Endothelial cell of umbilical vein (primary cell): ENCODE results near the gene PTPRD. TPM values are rescaled to one million over a fixed set of nuclear protein-coding genes. Genes with fewer than 3 reads are reported as not detected.

Experiments
- BruUV-seq: library from RNA; stranded (reverse); fragments of 400-500 nt; replicated peaks from 2 replicates; lab custom pipeline; 2021; lab: Mats Ljungman, UMichigan
- CTCF ChIA-PET: fragments of 300-600, 350-600 bp; sonication (Branson Sonifier 250); formaldehyde crosslinking; loops from one replicate; lab custom pipeline; 2021; ENCODE audit warnings: antibody characterized with exemption, inconsistent platforms; lab: Charles Lee
- POLR2A ChIA-PET: fragments of 300-600, 350-600 bp; sonication (Branson Sonifier 250); formaldehyde crosslinking; loops from one replicate; lab custom pipeline; 2021; ENCODE audit warnings: antibody characterized with exemption, inconsistent platforms; lab: Charles Lee
- DNase-seq: peaks from one replicate; pipeline ENCODE4 v3.0.0-alpha.2; 2011; ENCODE audit warnings: low read depth, low spot score
- FAIRE-seq: peaks from 2 replicates; lab custom pipeline; 2011; peaks lifted over from hg19 to GRCh38; lab: Jason Lieb, UNC
- H2AFZ ChIP-seq: 2 replicates; pipeline ENCODE4 v1.6.0; 2012; ENCODE audit warnings: low read depth, low read length, control low read depth, inconsistent platforms
- H3K27ac ChIP-seq: 2 replicates; pipeline ENCODE4 v1.5.1; 2011; ENCODE audit warnings: low read depth, mild to moderate bottlenecking, control low read depth, low read length, moderate library complexity; ENCODE audit not compliant: insufficient read depth
- H3K27me3 ChIP-seq, 2 experiments: 2 replicates each; pipeline versions ENCODE4 v1.6.0 to v1.6.1; 2011; ENCODE audit warnings: low read length in 2 of 2, mixed read lengths in 1 of 2; ENCODE audit not compliant: control insufficient read depth in 2 of 2, insufficient read depth in 2 of 2
- H3K36me3 ChIP-seq, 2 experiments: 2 replicates in 1 of 2; 3 replicates in 1 of 2; pipeline ENCODE4 v1.5.1; 2011; ENCODE audit warnings: low read length in 2 of 2, mild to moderate bottlenecking in 1 of 2, moderate library complexity in 1 of 2; ENCODE audit not compliant: control insufficient read depth in 2 of 2, insufficient read depth in 2 of 2; ENCODE audit errors: extremely low read depth in 1 of 2
- H3K4me1 ChIP-seq: 3 replicates; pipeline ENCODE4 v1.5.1; 2011; ENCODE audit warnings: mild to moderate bottlenecking, low read length; ENCODE audit not compliant: control insufficient read depth, insufficient read depth; ENCODE audit errors: extremely low read depth
- H3K4me2 ChIP-seq: 2 replicates; pipeline ENCODE4 v1.6.1; 2011; ENCODE audit warnings: low read length, control low read depth, mixed read lengths; ENCODE audit not compliant: insufficient read depth
- H3K4me3 ChIP-seq, 3 experiments: fragments of 200-600 bp in 1 of 3; sonication (generic), shearing (Covaris generic) in 1 of 3; replicated peaks in 1 of 3; 2 replicates each; pipeline ENCODE4 v1.5.1; 2011 to 2016; ENCODE audit warnings: control low read depth in 3 of 3, low read length in 3 of 3, mild to moderate bottlenecking in 2 of 3, inconsistent platforms in 1 of 3, low read depth in 1 of 3, moderate library complexity in 1 of 3; ENCODE audit not compliant: insufficient read depth in 1 of 3
- H3K79me2 ChIP-seq: 2 replicates; pipeline ENCODE4 v1.6.0; 2012; ENCODE audit warnings: low read length, inconsistent platforms; ENCODE audit not compliant: control insufficient read depth, insufficient read depth
- H3K9ac ChIP-seq: replicated peaks from 2 replicates; pipeline ENCODE3; 2011; ENCODE audit warnings: low read length, control low read depth; ENCODE audit not compliant: insufficient read depth; ENCODE audit errors: extremely low read depth
- H3K9me1 ChIP-seq: replicated peaks from 3 replicates; pipeline ENCODE4 v1.6.0; 2011; ENCODE audit warnings: mild to moderate bottlenecking, low read length; ENCODE audit not compliant: control insufficient read depth, insufficient read depth; ENCODE audit errors: extremely low read depth
- H3K9me3 ChIP-seq: replicated peaks from 2 replicates; pipeline ENCODE4 v1.5.1; 2012; ENCODE audit warnings: low read length, inconsistent platforms; ENCODE audit not compliant: control insufficient read depth, insufficient read depth
- H4K20me1 ChIP-seq: replicated peaks from 2 replicates; pipeline ENCODE3; 2011; ENCODE audit warnings: mild to moderate bottlenecking, low read length; ENCODE audit not compliant: control insufficient read depth, insufficient read depth; ENCODE audit errors: extremely low read depth
- EZH2 ChIP-seq: IDR thresholded peaks from 2 replicates; pipeline ENCODE4 v1.6.1; 2012; ENCODE audit warnings: borderline replicate concordance, low read depth, mild to moderate bottlenecking, moderate library complexity, low read length, inconsistent platforms; ENCODE audit not compliant: severe bottlenecking
- FOS ChIP-seq: IDR thresholded peaks from 2 replicates; pipeline ENCODE4 v1.6.1; 2011; ENCODE audit warnings: mild to moderate bottlenecking, low read length, moderate library complexity, borderline replicate concordance; ENCODE audit not compliant: insufficient read depth
- GATA2 ChIP-seq: IDR thresholded peaks from 2 replicates; pipeline ENCODE4 v1.7.0; 2011; ENCODE audit warnings: low read depth, mild to moderate bottlenecking, moderate library complexity, mixed read lengths, low read length; ENCODE audit not compliant: insufficient read length, insufficient read depth
- JUN ChIP-seq: IDR thresholded peaks from 2 replicates; pipeline ENCODE4 v1.6.1; 2011; ENCODE audit warnings: borderline replicate concordance, low read depth; ENCODE audit not compliant: insufficient read length, insufficient read depth
- MYC ChIP-seq: IDR thresholded peaks from one replicate; pipeline ENCODE4 v1.6.1; 2011; ENCODE audit warnings: mild to moderate bottlenecking, low read depth, low read length
- POLR2A ChIP-seq: IDR thresholded peaks from 2 replicates; pipeline ENCODE4 v1.6.1; 2012; ENCODE audit warnings: low read depth, mild to moderate bottlenecking, control low read depth, low read length
- POLR2AphosphoS5 ChIP-seq: IDR thresholded peaks from 2 replicates; pipeline ENCODE4 v1.6.1; 2012; ENCODE audit warnings: low read depth, mild to moderate bottlenecking, control low read depth, low read length, moderate library complexity; ENCODE audit not compliant: insufficient read depth
- dilution Hi-C: fragments of 300-500 bp; cut with MboI; formaldehyde crosslinking; loops from one replicate; pipeline ENCODE4 v1.15.0; 2019; ENCODE audit warnings: low sequenced_read_pairs; ENCODE audit not compliant: extremely low pct_ligation_motif_present
- intact Hi-C: fragments of 100-400 bp; cut with micrococcal nuclease; formaldehyde crosslinking; loops from one replicate; pipeline ENCODE4 v1.10.0; 2022
- polyA plus RNA-seq, 4 experiments: library from polyadenylated mRNA; depleted of rRNA in 3 of 4; stranded (reverse) in 3 of 4; unstranded in 1 of 4; fragments of >200 nt; gene quantifications; 2 replicates each; pipeline versions ENCODE4 v1.2.1 to v1.2.3, GENCODE V29; 2011 to 2012; ENCODE audit warnings: missing spikeins in 1 of 4
- total RNA-seq: library from RNA; stranded (reverse); gene quantifications from 2 replicates; pipeline ENCODE4 v1.2.3, GENCODE V29; 2021
- TF ChIP-seq, protein P1 (sequence below), 2 donors: IDR thresholded peaks; 1 replicate in 1 of 2; 2 replicates in 1 of 2; pipeline ENCODE4 v1.5.1; 2011; ENCODE audit warnings: low read length in 2 of 2, mild to moderate bottlenecking in 2 of 2, moderate library complexity in 2 of 2, control low read depth in 1 of 2, inconsistent platforms in 1 of 2, low read depth in 1 of 2; ENCODE audit not compliant: insufficient read depth in 1 of 2; ENCODE audit errors: extremely low read depth in 1 of 2
- TF ChIP-seq, protein P2 (sequence below): IDR thresholded peaks from 2 replicates; pipeline ENCODE4 v1.6.1; 2011; ENCODE audit not compliant: insufficient read depth, insufficient read length

PTPRD gene
- total and polyA plus RNA-seq, 2 donors (not counting 3 experiments of a cell fraction or from before 2014, with no cell fraction given), result 5.5 to 5.7 TPM

DNA sequence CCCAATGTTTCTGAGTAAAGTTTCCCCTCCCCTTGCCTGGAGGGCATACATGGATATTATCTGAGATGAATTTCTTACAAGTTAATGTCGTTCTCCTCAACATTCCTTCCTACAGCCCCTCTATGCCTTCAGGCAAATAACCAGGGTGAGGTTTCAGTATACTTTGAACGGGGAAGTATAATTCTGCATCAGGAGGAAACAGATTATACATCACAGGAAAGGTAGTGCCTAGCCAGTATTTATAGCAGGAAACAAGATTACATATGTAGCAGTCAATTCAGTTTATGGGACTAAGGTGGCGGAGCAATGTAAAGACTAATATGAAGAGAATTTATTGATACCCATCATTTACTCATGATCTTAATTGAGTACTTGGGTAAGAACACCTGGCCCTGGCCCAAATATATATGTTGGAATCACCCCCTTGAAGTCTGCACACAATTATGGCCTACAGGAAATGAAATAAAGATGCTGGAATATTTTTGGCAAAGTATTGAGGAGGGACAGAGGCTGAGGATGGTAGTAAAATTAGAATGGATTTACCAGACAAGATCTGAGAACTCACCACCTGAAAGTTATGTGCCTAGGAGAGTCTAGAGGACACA is 661.1 kb downstream of the PTPRD start:
- CTCF ChIA-PET, result interaction anchor here (1.1 to 2.2 kb wide), 2 partner anchors 9 to 10 kb away, joined by 3 to 23 read pairs; no protein-coding TSS in a partner anchor
- BruUV-seq, result no TSS peak

DNA sequence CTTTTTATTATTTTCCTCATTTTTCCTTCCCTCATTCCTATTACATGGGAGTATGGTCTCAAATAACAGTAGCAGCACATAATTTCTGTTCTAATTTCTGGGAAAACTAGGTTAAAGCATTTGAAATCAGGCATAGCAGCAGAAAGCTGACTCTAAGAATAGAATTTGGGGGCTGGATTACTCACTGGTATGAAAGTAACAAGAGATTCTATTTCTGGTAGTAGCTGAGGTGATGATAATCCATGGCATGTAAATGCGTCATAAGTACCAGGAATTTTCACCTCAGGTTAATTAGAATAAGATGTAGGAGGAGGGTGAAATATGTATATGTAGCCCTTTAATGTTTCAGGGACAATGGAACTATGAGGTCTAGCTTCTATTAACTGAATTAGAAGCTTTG is 662.0 kb downstream of the PTPRD start:
- Histone ChIP-seq H3K79me2 (no peaks in the 10 kb centered on the region), H3K27ac (no peak overlapping the region), H3K36me3 (no peaks in the 10 kb centered on the region), H2AFZ (no peak overlapping the region), H3K4me1 (no peaks in the 10 kb centered on the region), H3K27me3 (no peaks in the 10 kb centered on the region), H3K4me2 (no peak overlapping the region), H3K4me3 (no peak overlapping the region), H4K20me1 (no peaks in the 10 kb centered on the region), H3K9me3 (no peaks in the 10 kb centered on the region), H3K9ac (no peak overlapping the region), H3K9me1 (no peaks in the 10 kb centered on the region)
- intact Hi-C loops (no loop called here), dilution Hi-C loops (no loop called here)
- CTCF ChIA-PET, result interaction anchor here (0.8 to 2.2 kb wide), 3 partner anchors 8 to 160 kb away, joined by 3 to 23 read pairs (median 3); no protein-coding TSS in a partner anchor
- TF ChIP-seq MYC (no peak), POLR2AphosphoS5 (no peak), EZH2 (no peak), GATA2 (no peak), FOS (no peak), JUN (no peak), POLR2A (no peak)
- TF ChIP-seq, protein P1, sequence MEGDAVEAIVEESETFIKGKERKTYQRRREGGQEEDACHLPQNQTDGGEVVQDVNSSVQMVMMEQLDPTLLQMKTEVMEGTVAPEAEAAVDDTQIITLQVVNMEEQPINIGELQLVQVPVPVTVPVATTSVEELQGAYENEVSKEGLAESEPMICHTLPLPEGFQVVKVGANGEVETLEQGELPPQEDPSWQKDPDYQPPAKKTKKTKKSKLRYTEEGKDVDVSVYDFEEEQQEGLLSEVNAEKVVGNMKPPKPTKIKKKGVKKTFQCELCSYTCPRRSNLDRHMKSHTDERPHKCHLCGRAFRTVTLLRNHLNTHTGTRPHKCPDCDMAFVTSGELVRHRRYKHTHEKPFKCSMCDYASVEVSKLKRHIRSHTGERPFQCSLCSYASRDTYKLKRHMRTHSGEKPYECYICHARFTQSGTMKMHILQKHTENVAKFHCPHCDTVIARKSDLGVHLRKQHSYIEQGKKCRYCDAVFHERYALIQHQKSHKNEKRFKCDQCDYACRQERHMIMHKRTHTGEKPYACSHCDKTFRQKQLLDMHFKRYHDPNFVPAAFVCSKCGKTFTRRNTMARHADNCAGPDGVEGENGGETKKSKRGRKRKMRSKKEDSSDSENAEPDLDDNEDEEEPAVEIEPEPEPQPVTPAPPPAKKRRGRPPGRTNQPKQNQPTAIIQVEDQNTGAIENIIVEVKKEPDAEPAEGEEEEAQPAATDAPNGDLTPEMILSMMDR (IDR thresholded peaks at IDR 0.05; ENCODE audit: extremely low read depth in 1 of 2, insufficient read depth in 1 of 2, low read depth in 1 of 2, low read length in 2 of 2), result no peak
- TF ChIP-seq, protein P2, sequence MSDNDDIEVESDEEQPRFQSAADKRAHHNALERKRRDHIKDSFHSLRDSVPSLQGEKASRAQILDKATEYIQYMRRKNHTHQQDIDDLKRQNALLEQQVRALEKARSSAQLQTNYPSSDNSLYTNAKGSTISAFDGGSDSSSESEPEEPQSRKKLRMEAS, result no peak
- FAIRE-seq, result no peak
- no TSS peak for BruUV-seq
- POLR2A ChIA-PET, result no interaction called here
- DNase-seq, result no peak

More for the DNA sequence above, 661.1 kb downstream of the PTPRD start:
- POLR2A ChIA-PET, result no interaction called here
- FAIRE-seq (no peak), DNase-seq (no peak)
- dilution Hi-C loops (no loop called here), intact Hi-C loops (no loop called here)
- no peak overlapping the region for H3K9ac ChIP-seq
- TF ChIP-seq POLR2AphosphoS5, result no peak
- TF ChIP-seq GATA2, result no peak
- TF ChIP-seq JUN, result no peak
- no peak for TF ChIP-seq EZH2
- no peak overlapping the region for H3K27ac ChIP-seq
- H2AFZ ChIP-seq, result no peak overlapping the region
- no peak overlapping the region for H3K4me2 ChIP-seq
- no peaks in the 10 kb centered on the region for H3K27me3 ChIP-seq
- no peaks in the 10 kb centered on the region for H3K36me3 ChIP-seq
- no peaks in the 10 kb centered on the region for H3K79me2 ChIP-seq
- no peak overlapping the region for H3K4me3 ChIP-seq
- H3K9me3 ChIP-seq, result no peaks in the 10 kb centered on the region
- no peaks in the 10 kb centered on the region for H3K9me1 ChIP-seq
- no peaks in the 10 kb centered on the region for H3K4me1 ChIP-seq
- H4K20me1 ChIP-seq, result no peaks in the 10 kb centered on the region
